ENCODE measurements around the gene CYSRT1.

The CYSRT1 gene

DNA sequence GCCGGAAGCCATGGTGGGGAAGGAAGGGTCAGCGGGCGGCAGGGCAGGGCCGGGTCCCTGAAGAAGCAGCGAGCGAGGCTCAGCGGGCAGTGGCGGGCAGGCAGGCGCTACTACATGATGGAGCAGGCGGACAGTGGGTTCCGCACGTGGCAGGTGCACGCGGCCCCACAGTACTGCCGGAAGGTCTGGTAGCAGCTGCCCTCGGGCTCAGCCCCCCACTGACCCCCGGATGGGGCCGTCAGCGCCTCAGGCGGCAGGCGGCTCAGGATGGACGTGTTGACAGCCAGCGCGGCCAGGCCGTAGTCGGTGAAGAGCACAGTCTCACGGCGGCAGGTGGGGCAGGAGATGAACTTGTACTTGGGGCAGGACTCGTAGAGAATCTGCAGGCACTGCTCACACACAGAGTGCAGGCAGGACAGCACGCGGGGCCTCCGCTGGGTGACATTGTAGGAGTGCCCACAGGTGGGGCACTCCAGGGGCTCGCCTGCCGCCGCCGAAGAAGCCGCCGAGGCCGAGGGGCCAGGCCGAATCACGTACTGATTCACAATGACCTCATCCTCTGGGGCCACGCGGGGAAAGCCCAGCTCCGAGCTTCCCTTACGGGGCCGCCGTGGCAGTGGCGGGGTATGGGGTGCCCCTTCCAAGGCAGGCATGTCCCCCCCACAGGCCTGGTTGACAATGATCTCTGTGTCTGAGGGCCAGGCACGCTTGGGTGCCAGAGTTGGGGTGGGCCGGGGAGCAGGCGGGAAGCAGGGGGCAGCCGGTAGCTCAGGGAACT, 4.5 kb upstream of the CYSRT1 start:
- H3K4me3 ChIP-seq (ENCODE audit: control insufficient read depth, low read depth, low read length) = no peak overlapping the region
- TF ChIP-seq, protein P1, sequence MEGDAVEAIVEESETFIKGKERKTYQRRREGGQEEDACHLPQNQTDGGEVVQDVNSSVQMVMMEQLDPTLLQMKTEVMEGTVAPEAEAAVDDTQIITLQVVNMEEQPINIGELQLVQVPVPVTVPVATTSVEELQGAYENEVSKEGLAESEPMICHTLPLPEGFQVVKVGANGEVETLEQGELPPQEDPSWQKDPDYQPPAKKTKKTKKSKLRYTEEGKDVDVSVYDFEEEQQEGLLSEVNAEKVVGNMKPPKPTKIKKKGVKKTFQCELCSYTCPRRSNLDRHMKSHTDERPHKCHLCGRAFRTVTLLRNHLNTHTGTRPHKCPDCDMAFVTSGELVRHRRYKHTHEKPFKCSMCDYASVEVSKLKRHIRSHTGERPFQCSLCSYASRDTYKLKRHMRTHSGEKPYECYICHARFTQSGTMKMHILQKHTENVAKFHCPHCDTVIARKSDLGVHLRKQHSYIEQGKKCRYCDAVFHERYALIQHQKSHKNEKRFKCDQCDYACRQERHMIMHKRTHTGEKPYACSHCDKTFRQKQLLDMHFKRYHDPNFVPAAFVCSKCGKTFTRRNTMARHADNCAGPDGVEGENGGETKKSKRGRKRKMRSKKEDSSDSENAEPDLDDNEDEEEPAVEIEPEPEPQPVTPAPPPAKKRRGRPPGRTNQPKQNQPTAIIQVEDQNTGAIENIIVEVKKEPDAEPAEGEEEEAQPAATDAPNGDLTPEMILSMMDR (IDR thresholded peaks at IDR 0.05; ENCODE audit: control insufficient read depth, insufficient read depth, low read depth, low read length, missing control alignments) = no peak
- DNase-seq (ENCODE audit: low read depth) = no peak

DNA sequence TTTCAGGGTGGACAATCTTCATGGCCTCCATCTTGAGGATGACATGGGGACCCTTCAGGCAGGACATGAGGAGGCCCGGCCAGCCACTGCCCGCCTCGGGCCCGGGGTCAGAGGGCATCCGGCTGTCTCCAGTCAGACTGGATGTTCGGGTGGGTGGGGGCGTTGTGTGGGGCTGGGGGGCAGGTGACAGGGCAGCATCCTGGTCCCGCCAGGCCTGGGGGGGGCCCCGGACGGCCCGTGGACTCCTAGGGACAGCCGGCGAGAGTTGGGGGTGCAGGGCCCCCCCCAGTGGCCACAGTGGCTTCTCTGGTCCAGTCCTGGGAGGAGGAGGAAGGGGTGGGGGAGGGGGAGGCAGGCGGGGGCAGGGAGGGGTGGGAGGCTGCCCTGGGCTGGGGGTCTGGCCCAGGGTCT, 3.9 kb upstream of the CYSRT1 start:
- no peak overlapping the region for H3K4me3 ChIP-seq (ENCODE audit: control insufficient read depth, low read depth, low read length)
- TF ChIP-seq, protein P1 (IDR thresholded peaks at IDR 0.05; ENCODE audit: control insufficient read depth, insufficient read depth, low read depth, low read length, missing control alignments) = no peak
- DNase-seq (ENCODE audit: low read depth) = no peak

DNA sequence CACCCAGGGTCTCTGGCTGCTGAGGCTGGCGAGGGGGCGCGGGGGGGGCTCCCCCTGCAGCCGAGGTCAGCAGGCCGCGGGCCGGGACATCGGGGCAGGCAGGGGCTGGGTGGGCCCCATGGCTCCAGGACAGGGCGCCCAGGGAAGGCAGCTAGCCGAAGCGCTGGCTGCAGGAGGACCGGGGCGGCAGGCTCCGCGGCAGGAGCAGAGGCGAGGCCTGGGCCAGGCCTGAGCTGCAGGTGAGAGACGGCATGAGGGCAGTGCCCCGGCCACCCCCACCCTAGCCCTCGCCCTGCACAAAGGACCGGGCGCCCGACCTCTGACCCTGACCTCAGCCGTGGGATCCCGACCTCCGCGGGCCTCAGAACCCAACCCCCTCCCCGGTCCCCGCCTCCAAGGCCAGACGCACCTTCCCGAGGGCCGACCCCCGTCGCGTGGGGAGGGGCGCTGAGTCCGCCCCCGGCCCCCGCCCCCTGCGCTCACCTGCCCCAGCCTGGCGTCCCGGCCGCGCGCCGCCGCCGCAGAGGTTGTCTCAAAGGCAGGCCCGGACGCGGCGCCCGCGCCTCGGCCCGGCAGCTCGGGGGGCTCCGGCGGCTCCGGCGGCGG, 3.4 kb upstream of the CYSRT1 start:
- TF ChIP-seq, protein P1 (IDR thresholded peaks at IDR 0.05; ENCODE audit: control insufficient read depth, insufficient read depth, low read depth, low read length, missing control alignments) = no peak
- no peak for DNase-seq (ENCODE audit: low read depth)
- H3K4me3 ChIP-seq (ENCODE audit: control insufficient read depth, low read depth, low read length) = peak overlapping the region; percentile 29

DNA sequence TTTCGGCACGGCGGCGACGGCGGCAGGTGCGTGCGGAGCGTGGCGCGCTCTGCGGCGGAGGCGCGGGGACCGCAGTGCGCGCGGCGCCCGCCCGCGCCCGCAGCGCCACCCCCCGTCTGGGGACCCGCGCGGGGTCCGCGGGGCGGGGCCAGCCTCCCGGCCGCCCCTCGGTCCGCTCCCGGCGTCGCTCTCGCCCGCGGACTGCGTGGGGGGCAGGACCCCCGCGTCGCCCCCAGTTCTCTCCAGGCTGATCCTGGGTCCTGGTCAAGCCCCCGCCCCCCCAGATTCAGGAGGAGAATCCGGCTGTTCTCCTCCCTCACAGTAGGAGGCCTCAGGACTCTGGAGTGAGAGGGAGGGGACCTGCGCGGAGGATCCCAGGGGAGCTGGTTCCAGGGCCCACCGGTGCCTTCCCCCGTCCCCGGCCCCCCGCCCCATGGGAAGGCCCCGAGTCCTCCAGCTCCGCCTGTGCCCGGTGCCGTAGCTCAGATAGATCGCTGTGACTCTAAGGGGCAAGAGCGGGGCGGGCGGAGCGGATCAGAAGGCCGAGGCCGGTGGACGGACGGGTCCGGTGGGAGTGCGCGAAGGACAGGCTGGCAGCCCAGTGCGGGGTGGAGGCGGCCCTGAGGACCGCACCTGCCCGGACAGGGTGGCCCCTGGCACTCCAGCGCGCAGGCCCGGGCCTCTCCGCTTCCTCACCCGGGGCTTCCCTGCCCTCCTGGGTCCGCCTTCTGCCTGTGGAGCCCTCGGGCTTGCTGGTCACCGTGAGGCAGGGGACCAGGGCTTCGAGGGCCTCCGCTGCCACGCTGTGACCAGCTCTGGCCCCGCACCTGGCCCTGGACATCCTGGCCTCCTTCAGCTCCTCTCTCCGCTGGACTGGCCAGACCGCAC, 2.5 kb upstream of the CYSRT1 start, which contains the start of gene RNF208:
Gene RNF208, minus strand, starts transcription at position 51 of the 888 bp plus-strand sequence. CDS start 1,028 bp downstream, outside the sequence.
- peak within 1 kb of the TSS; percentile 91 for H3K4me3 ChIP-seq (ENCODE audit: control insufficient read depth, low read depth, low read length)
- DNase-seq (ENCODE audit: low read depth) = no peak
- TF ChIP-seq, protein P1 (IDR thresholded peaks at IDR 0.05; ENCODE audit: control insufficient read depth, insufficient read depth, low read depth, low read length, missing control alignments) = no peak

DNA sequence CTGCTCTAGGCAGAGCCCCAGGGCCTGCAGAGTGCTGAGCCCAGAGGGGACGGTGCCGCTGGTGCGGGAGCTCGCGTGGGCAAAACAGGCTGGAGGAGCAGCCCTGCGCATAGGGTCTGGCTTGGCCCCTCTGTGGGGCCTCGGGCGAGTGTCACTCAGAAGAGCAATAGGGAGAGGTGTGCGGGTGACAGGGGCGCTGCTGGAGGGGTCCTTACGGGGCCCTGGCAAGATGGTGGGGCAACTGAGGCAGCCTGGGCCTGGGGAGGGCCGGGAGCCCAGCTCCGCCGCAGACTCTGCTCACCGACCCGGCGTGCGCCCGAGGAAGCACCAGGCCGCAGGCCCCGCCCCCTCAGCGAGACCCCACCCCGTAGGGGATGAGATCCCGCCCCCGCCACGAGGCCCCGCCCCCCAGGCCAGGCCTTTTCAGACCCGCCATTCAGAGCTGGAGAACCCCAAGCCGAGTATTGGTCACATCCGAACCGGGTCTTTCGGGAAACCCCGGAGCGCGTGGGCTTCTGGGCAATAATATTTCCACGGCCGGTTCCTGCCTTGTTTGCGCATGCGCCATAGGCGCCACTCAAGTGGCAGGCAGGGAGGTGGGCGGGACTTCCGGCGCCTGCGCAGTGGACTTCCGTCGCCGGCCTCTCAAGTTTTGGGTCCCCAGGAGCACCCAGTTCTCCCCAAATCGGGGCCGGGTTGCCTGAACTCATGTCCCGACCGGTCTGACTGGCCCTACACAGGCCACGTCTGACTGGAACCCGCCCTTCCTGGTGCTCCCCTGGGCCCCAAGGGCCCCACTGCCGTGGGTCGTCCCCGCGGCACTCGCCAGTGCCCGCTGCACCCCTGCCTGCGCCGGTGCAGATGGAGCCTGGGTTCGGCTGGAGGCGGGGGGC, 1.6 kb upstream of the CYSRT1 start:
- peak; percentile 91 for DNase-seq (ENCODE audit: low read depth)
- peak overlapping the region; percentile 91 for H3K4me3 ChIP-seq (ENCODE audit: control insufficient read depth, low read depth, low read length)
- TF ChIP-seq, protein P1 (IDR thresholded peaks at IDR 0.05; ENCODE audit: control insufficient read depth, insufficient read depth, low read depth, low read length, missing control alignments) = no peak

All from AG09309 (cell line).